Lower leg skin (tissue), 3 donors: Measurements from ENCODE around the gene FSD2.

Source experiments
- CTCF ChIP-seq, 3 donors: fragments of 450-650 bp; IDR thresholded peaks; one replicate each; pipeline ENCODE4 v1.5.1; 2016; ENCODE audit warnings: antibody characterized with exemption in 3 of 3, mild to moderate bottlenecking in 3 of 3, moderate library complexity in 2 of 3
- POLR2A ChIP-seq, 2 donors: fragments of 450-650 bp; IDR thresholded peaks; one replicate each; pipeline ENCODE4 v1.6.1; 2016 to 2017; ENCODE audit warnings: antibody characterized with exemption in 2 of 2, mild to moderate bottlenecking in 1 of 2, moderate library complexity in 1 of 2

GRCh38 chr15:82709081-82709420 is 96.8 kb downstream of the FSD2 start:
- TF ChIP-seq CTCF (IDR thresholded peaks at IDR 0.05) (no peak), POLR2A (IDR thresholded peaks at IDR 0.05) (no peak)
